SK-N-SH (cell line): ENCODE results near the gene TUBA8. TPM values are rescaled to one million over a fixed set of nuclear protein-coding genes. Genes with fewer than 3 reads are reported as not detected.

ENCODE experiments used
- CTCF ChIA-PET: fragments of 300-600, 350-600 bp; formaldehyde crosslinking; extraction: SDS; loops from one replicate; lab custom pipeline; 2021; lab: Yijun Ruan, JAX
- POLR2A ChIA-PET: fragments of 350-600 bp; sonication (Branson Sonifier 250); formaldehyde crosslinking; extraction: SDS; loops from one replicate; lab custom pipeline; 2020; ENCODE audit warnings: antibody characterized with exemption, inconsistent platforms; lab: Yijun Ruan, JAX
- DNase-seq: peaks from one replicate; pipeline ENCODE4 v3.0.0; 2012
- H2AFZ ChIP-seq: fragments of 200-600 bp; sonication (generic); 2 replicates; pipeline ENCODE4 v1.8.1; 2016; ENCODE audit warnings: antibody characterized with exemption, mild to moderate bottlenecking, low read depth
- H3F3A ChIP-seq: fragments of 200-600 bp; sonication (generic); replicated peaks from 2 replicates; pipeline ENCODE3; 2016; ENCODE audit warnings: antibody characterized with exemption, mild to moderate bottlenecking; ENCODE audit not compliant: insufficient read depth
- H3K27ac ChIP-seq, 2 experiments: fragments of 200-500 bp in 1 of 2; fragments of 200-600 bp in 1 of 2; sonication (Bioruptor generic) in 1 of 2; sonication (generic), shearing (Covaris generic) in 1 of 2; 2 replicates each; pipeline versions ENCODE4 v1.5.1 to v1.6.1; 2014 to 2016; ENCODE audit warnings: low read depth in 2 of 2, inconsistent platforms in 1 of 2, low read length in 1 of 2, mild to moderate bottlenecking in 1 of 2, mixed read lengths in 1 of 2
- H3K27me3 ChIP-seq: fragments of 200-600 bp; sonication (generic), shearing (Covaris generic); 2 replicates; pipeline ENCODE4 v1.6.1; 2016; ENCODE audit warnings: mixed run types; ENCODE audit not compliant: insufficient read depth
- H3K36me3 ChIP-seq, 2 experiments: fragments of 200-500 bp in 1 of 2; fragments of 200-600 bp in 1 of 2; sonication (Bioruptor generic) in 1 of 2; sonication (generic) in 1 of 2; replicated peaks in 1 of 2; 2 replicates each; pipeline versions ENCODE3 to v1.5.1; 2014 to 2016; ENCODE audit warnings: low read length in 1 of 2, mild to moderate bottlenecking in 1 of 2; ENCODE audit not compliant: insufficient read depth in 2 of 2, control insufficient read depth in 1 of 2
- H3K4me1 ChIP-seq, 2 experiments: fragments of 200-500 bp in 1 of 2; fragments of 200-600 bp in 1 of 2; sonication (Bioruptor generic) in 1 of 2; sonication (generic), shearing (Covaris generic) in 1 of 2; 2 replicates each; pipeline versions ENCODE4 v1.5.1 to v1.6.1; 2014 to 2016; ENCODE audit warnings: low read depth in 1 of 2, low read length in 1 of 2, mixed run types in 1 of 2; ENCODE audit not compliant: insufficient read depth in 2 of 2, control insufficient read depth in 1 of 2
- H3K4me2 ChIP-seq: fragments of 200-600 bp; sonication (generic), shearing (Covaris generic); 2 replicates; pipeline ENCODE4 v1.6.1; 2017; ENCODE audit warnings: mixed run types
- H3K4me3 ChIP-seq, 2 experiments: fragments of 200-500 bp in 1 of 2; fragments of 200-600 bp in 1 of 2; sonication (Bioruptor generic) in 1 of 2; sonication (generic), shearing (Covaris generic) in 1 of 2; 2 replicates each; pipeline versions ENCODE4 v1.5.1 to v1.8.1; 2014 to 2016; ENCODE audit warnings: low read depth in 2 of 2, inconsistent platforms in 1 of 2, low read length in 1 of 2, mild to moderate bottlenecking in 1 of 2, mixed read lengths in 1 of 2, moderate library complexity in 1 of 2
- H3K79me2 ChIP-seq: fragments of 200-600 bp; sonication (generic); 2 replicates; pipeline ENCODE4 v1.8.1; 2017; ENCODE audit warnings: mild to moderate bottlenecking; ENCODE audit not compliant: insufficient read depth
- H3K9ac ChIP-seq: fragments of 200-600 bp; sonication (generic); 2 replicates; pipeline ENCODE4 v1.6.1; 2017; ENCODE audit warnings: mixed run types
- H3K9me2 ChIP-seq: fragments of 200-600 bp; sonication (generic); 2 replicates; pipeline ENCODE4 v1.6.1; 2017; ENCODE audit warnings: mixed run types
- H3K9me3 ChIP-seq: fragments of 200-600 bp; sonication (generic); 2 replicates; pipeline ENCODE4 v1.6.1; 2017; ENCODE audit warnings: mixed run types, mild to moderate bottlenecking, moderate library complexity
- H4K20me1 ChIP-seq: fragments of 200-600 bp; sonication (generic); 2 replicates; pipeline ENCODE4 v1.6.1; 2017; ENCODE audit warnings: mild to moderate bottlenecking, mixed run types; ENCODE audit not compliant: insufficient read depth
- CHD2 ChIP-seq: fragments of 150-350 bp; IDR thresholded peaks from 2 replicates; pipeline ENCODE4 v1.6.1; 2018; ENCODE audit warnings: low read length; ENCODE audit not compliant: partially characterized antibody
- CTCF ChIP-seq: fragments of 200-600 bp; sonication (generic); IDR thresholded peaks from 2 replicates; pipeline ENCODE4 v1.6.1; 2017; ENCODE audit warnings: antibody characterized with exemption, mild to moderate bottlenecking, moderate library complexity
- EZH2phosphoT487 ChIP-seq: fragments of 200-600 bp; sonication (generic); IDR thresholded peaks from 2 replicates; pipeline ENCODE4 v1.6.1; 2017; ENCODE audit warnings: low read depth, mixed run types, mild to moderate bottlenecking, antibody characterized with exemption, moderate library complexity, borderline replicate concordance
- GATA2 ChIP-seq: sonication (generic); formaldehyde crosslinking; IDR thresholded peaks from 2 replicates; pipeline ENCODE4 v1.5.0; 2020; ENCODE audit warnings: mild to moderate bottlenecking, missing genetic modification reagents
- JUND ChIP-seq: IDR thresholded peaks from 2 replicates; pipeline ENCODE4 v1.4.0; 2012
- MEF2A ChIP-seq: IDR thresholded peaks from 2 replicates; pipeline ENCODE4 v1.4.0; 2012; ENCODE audit warnings: low read depth, borderline replicate concordance
- MXI1 ChIP-seq: IDR thresholded peaks from 2 replicates; pipeline ENCODE4 v1.6.1; 2012; ENCODE audit warnings: mild to moderate bottlenecking, low read depth, low read length, improper control_type of control experiment
- NRF1 ChIP-seq: IDR thresholded peaks from 2 replicates; pipeline ENCODE4 v1.6.1; 2012; ENCODE audit warnings: low read depth, mild to moderate bottlenecking, low read length
- RXRA ChIP-seq: IDR thresholded peaks from 2 replicates; pipeline ENCODE4 v1.4.0; 2012; ENCODE audit warnings: low read depth, mild to moderate bottlenecking, borderline replicate concordance
- TAF1 ChIP-seq: IDR thresholded peaks from 2 replicates; pipeline ENCODE4 v1.6.1; 2012; ENCODE audit warnings: low read depth, mild to moderate bottlenecking, low read length, moderate library complexity, borderline replicate concordance
- YY1 ChIP-seq: IDR thresholded peaks from 2 replicates; pipeline ENCODE4 v1.4.0; 2012; ENCODE audit warnings: low read depth, mild to moderate bottlenecking
- whole genome bisulfite sequencing: methylation state at CpG from one replicate; pipeline ENCODE4 v1.1.6; 2017; ENCODE audit warnings: low lambda C conversion rate; 5-methylcytosine and 5-hydroxymethylcytosine counted together
- polyA plus RNA-seq, 3 experiments: library from polyadenylated mRNA; depleted of rRNA; stranded (reverse); fragments of >200 nt; gene quantifications; 2 replicates each; pipeline ENCODE4 v1.2.3, GENCODE V29; 2012
- TF ChIP-seq, protein P1 (sequence below): IDR thresholded peaks from 2 replicates; pipeline ENCODE4 v1.4.0; 2012; ENCODE audit warnings: low read depth, borderline replicate concordance
- TF ChIP-seq, protein P2 (sequence below): IDR thresholded peaks from 2 replicates; pipeline ENCODE4 v1.4.0; 2012; ENCODE audit warnings: low read depth

TUBA8 gene
- polyA plus RNA-seq, 1 of the 3 experiments (the other 2 are of a cell fraction) = 1.7 TPM

DNA sequence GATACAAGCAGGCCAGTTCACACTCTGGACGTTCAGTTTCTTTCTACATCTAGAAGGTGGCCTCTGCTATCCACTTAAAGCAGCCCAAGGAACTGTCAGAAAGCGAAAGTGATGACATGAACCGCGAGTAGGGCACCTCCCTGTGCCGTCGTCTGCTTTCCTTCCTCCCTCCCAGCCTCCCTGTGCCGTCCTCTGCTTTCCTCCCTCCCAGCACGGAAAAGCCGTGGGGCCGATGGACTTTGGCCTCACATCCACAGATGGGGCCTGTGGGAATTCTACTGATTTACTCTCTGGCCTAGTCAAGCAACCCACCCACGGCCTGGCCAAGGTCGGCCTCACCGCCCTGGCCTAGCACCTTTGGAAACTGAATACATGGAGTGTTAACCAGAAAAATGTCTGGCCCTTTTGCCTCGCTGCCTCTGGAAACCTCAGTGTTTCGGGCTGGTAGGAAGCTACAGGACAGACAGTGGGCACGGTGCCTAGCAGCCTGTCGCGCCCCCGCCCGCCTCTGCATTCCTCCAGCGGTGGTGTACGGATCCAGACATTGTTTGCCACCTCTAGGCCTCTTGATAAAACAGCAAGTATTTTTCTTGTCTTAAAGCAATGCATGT, 18.6 kb upstream of the TUBA8 start:
- Histone ChIP-seq H2AFZ (no peak overlapping the region), H3K4me2 (no peak overlapping the region), H3K9me2 (no peaks in the 10 kb centered on the region)
- 83% methylated on average over 19 of the region's 22 CpGs for WGBS
- POLR2A ChIA-PET = no interaction called here
- CTCF ChIA-PET = interaction anchor here (0.6 kb wide), 1 partner anchor 1054 kb away, joined by 3 read pairs; no protein-coding TSS in a partner anchor
- no peak for TF ChIP-seq JUND
- TF ChIP-seq, all 33 proteins: peak for 0
- H3K9ac ChIP-seq = no peak overlapping the region
- 0 out of 2 replicates have a peak, but pooled peaks cover 5% of the 10 kb centered on the region for H3K79me2 ChIP-seq
- no peaks in the 10 kb centered on the region for H3F3A ChIP-seq
- no peak for DNase-seq
- no peaks in the 10 kb centered on the region for H3K9me3 ChIP-seq
- H3K27me3 ChIP-seq = no peaks in the 10 kb centered on the region
- no peak overlapping the region for H3K27ac ChIP-seq
- peaks cover 17 to 22% of the 10 kb centered on the region in 2 experiments for H3K36me3 ChIP-seq
- H3K4me1 ChIP-seq = no peaks in the 10 kb centered on the region
- H4K20me1 ChIP-seq = no peaks in the 10 kb centered on the region
- no peak overlapping the region for H3K4me3 ChIP-seq

GRCh38 chr22:18093661-18094060, 16.9 kb upstream of the TUBA8 start:
- WGBS = 92% methylated on average over 6 of the region's 6 CpGs
- POLR2A ChIA-PET = no interaction called here
- H3K9me2 ChIP-seq = no peaks in the 10 kb centered on the region
- H3K27me3 ChIP-seq = no peaks in the 10 kb centered on the region
- H3K79me2 ChIP-seq = 0 out of 2 replicates have a peak, but pooled peaks cover 5% of the 10 kb centered on the region
- H3K27ac ChIP-seq = no peak overlapping the region
- no peak overlapping the region for H3K9ac ChIP-seq
- no peaks in the 10 kb centered on the region for H3K9me3 ChIP-seq
- H2AFZ ChIP-seq = no peak overlapping the region
- H3F3A ChIP-seq = peaks cover 4% of the 10 kb centered on the region
- peaks cover 9 to 14% of the 10 kb centered on the region in 2 experiments for H3K36me3 ChIP-seq
- no peak overlapping the region for H3K4me2 ChIP-seq
- DNase-seq = no peak
- H3K4me3 ChIP-seq = no peak overlapping the region
- TF ChIP-seq, protein P1, sequence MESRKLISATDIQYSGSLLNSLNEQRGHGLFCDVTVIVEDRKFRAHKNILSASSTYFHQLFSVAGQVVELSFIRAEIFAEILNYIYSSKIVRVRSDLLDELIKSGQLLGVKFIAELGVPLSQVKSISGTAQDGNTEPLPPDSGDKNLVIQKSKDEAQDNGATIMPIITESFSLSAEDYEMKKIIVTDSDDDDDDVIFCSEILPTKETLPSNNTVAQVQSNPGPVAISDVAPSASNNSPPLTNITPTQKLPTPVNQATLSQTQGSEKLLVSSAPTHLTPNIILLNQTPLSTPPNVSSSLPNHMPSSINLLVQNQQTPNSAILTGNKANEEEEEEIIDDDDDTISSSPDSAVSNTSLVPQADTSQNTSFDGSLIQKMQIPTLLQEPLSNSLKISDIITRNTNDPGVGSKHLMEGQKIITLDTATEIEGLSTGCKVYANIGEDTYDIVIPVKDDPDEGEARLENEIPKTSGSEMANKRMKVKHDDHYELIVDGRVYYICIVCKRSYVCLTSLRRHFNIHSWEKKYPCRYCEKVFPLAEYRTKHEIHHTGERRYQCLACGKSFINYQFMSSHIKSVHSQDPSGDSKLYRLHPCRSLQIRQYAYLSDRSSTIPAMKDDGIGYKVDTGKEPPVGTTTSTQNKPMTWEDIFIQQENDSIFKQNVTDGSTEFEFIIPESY = no peak
- TF ChIP-seq, protein P2, sequence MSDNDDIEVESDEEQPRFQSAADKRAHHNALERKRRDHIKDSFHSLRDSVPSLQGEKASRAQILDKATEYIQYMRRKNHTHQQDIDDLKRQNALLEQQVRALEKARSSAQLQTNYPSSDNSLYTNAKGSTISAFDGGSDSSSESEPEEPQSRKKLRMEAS = no peak
- no peak for TF ChIP-seq TAF1
- CTCF ChIA-PET = interaction anchor here (1.0 to 1.3 kb wide), 2 partner anchors 12 to 14 kb away, joined by 3 to 4 read pairs; no protein-coding TSS in a partner anchor
- no peaks in the 10 kb centered on the region for H4K20me1 ChIP-seq
- no peaks in the 10 kb centered on the region for H3K4me1 ChIP-seq

DNA sequence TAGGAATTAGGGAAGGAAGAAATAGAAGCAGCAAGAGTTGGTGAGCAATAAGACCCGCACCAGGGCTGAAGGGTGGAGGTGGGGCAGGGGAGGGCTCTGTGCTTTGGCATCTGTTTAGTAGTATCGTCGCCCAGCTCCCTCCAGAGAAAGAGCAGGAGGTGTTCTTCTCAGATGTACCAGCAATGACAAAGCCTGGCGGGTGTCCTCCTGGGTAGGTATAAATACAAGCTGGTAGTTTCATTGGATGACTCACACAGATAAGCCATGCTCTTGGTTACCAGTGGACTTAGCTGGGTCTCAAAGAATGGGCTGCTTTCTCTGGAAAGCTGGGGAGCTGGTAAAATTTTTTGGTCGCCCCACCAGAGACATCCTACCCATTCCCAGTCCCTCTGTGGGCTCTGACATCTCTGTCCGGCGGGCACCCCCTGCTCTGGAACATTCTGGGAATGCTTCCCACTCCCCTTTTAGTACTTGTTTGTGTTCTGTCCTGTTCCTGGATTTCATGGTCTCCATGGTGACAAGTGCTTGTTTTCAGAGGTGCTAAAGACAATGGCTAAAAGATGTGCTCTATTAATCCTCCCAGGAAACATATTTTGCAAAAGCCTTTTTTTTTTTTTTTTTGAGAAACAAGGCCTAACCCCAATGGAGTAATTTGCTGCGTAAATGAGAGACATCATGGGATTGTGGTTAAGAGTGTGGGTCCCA, 15.4 kb upstream of the TUBA8 start:
- DNase-seq = no peak
- no peak overlapping the region for H3K4me3 ChIP-seq
- 97% methylated on average over 8 of the region's 8 CpGs for WGBS
- no peak for TF ChIP-seq NRF1
- no peak for TF ChIP-seq YY1
- TF ChIP-seq MXI1 = no peak
- no peak for TF ChIP-seq CHD2
- no peak for TF ChIP-seq RXRA
- TF ChIP-seq GATA2 = no peak
- TF ChIP-seq CTCF = no peak
- TF ChIP-seq EZH2phosphoT487 = no peak
- TF ChIP-seq MEF2A = no peak

More for the DNA sequence above, 15.4 kb upstream of the TUBA8 start:
- H4K20me1 ChIP-seq = no peaks in the 10 kb centered on the region
- ChIA-PET CTCF (interaction anchor here (1.6 kb wide), 1 partner anchor 265 kb away, joined by 3 read pairs; no protein-coding TSS in a partner anchor), POLR2A (no interaction called here)
- H3F3A ChIP-seq = peaks cover 4% of the 10 kb centered on the region
- H3K27ac ChIP-seq = no peak overlapping the region
- H3K4me2 ChIP-seq = no peak overlapping the region
- H3K36me3 ChIP-seq = peaks cover 2 to 20% of the 10 kb centered on the region in 2 experiments
- no peaks in the 10 kb centered on the region for H3K27me3 ChIP-seq
- H2AFZ ChIP-seq = no peak overlapping the region
- H3K4me1 ChIP-seq = no peaks in the 10 kb centered on the region
- H3K9me3 ChIP-seq = no peaks in the 10 kb centered on the region
- no peak overlapping the region for H3K9ac ChIP-seq
- 0 out of 2 replicates have a peak, but pooled peaks cover 5% of the 10 kb centered on the region for H3K79me2 ChIP-seq
- no peaks in the 10 kb centered on the region for H3K9me2 ChIP-seq
